Activated T-helper 1 cell treated with anti-CD3 and anti-CD28 coated beads, Interleukin-2, amount 50 U/mL, for 16 hours (primary cell): ENCODE results near the gene SLC44A4.
A peak's percentile ranks its signal among the peaks of the same experiment; 100 is the strongest.
"Not testable (repeated sequence)": the region's sequence is repeated elsewhere in the genome, so short reads cannot be mapped to it uniquely, and the experiment has no call there.

Experiments used
- DNase-seq, 2 donors: peaks; one replicate each; pipeline ENCODE4 v3.0.0-alpha.2; 2020; ENCODE audit warnings: low read depth in 1 of 2, low spot score in 1 of 2

The SLC44A4 gene

GRCh38 chr6:31878726-31879125, at the start of gene SLC44A4:
Gene SLC44A4, minus strand, starts transcription at chr6:31878997. Its CDS starts 17 bp downstream, at chr6:31878980.
- no peak for DNase-seq

- DNase-seq: no peak
Measured at GRCh38 chr6:31928672-31928939, 49.8 kb upstream of the SLC44A4 start.

GRCh38 chr6:31927863-31928671, 49.3 kb upstream of the SLC44A4 start:
- DNase-seq: no peak

GRCh38 chr6:31927242-31927862, 48.6 kb upstream of the SLC44A4 start, which contains the start of gene C2:
Gene C2, plus strand, starts transcription at chr6:31927717. Its CDS starts 36 bp downstream, at chr6:31927753.
- no peak for DNase-seq

- DNase-seq: no peak
Measured at GRCh38 chr6:31922942-31923341, 44.1 kb upstream of the SLC44A4 start.

- no peak for DNase-seq
Measured at GRCh38 chr6:31920811-31921210, 42.0 kb upstream of the SLC44A4 start.

GRCh38 chr6:31919624-31920303, 41.0 kb upstream of the SLC44A4 start:
- no peak for DNase-seq

GRCh38 chr6:31918069-31918720, 39.4 kb upstream of the SLC44A4 start:
- no peak for DNase-seq

GRCh38 chr6:31915756-31916155, 37.0 kb upstream of the SLC44A4 start:
- no peak for DNase-seq

GRCh38 chr6:31915351-31915750, 36.6 kb upstream of the SLC44A4 start:
- DNase-seq: no peak

GRCh38 chr6:31911826-31912585, 33.2 kb upstream of the SLC44A4 start:
- no peak for DNase-seq

GRCh38 chr6:31909298-31909697, 30.5 kb upstream of the SLC44A4 start:
- not testable (repeated sequence) for DNase-seq

- DNase-seq: no peak
Measured at GRCh38 chr6:31908791-31909190, 30.0 kb upstream of the SLC44A4 start.

- not testable (repeated sequence) for DNase-seq
Measured at GRCh38 chr6:31908255-31908654, 29.5 kb upstream of the SLC44A4 start.

- no peak for DNase-seq
Measured at GRCh38 chr6:31907158-31907813, 28.5 kb upstream of the SLC44A4 start.

GRCh38 chr6:31906727-31907126, 27.9 kb upstream of the SLC44A4 start:
- not testable (repeated sequence) for DNase-seq

- no peak for DNase-seq
Measured at GRCh38 chr6:31906122-31906521, 27.3 kb upstream of the SLC44A4 start.

GRCh38 chr6:31905041-31905440, 26.2 kb upstream of the SLC44A4 start:
- DNase-seq: no peak

- DNase-seq: no peak
Measured at GRCh38 chr6:31903957-31904356, 25.2 kb upstream of the SLC44A4 start.

GRCh38 chr6:31901953-31902643, 23.3 kb upstream of the SLC44A4 start, which contains the start of gene ZBTB12:
Gene ZBTB12, minus strand, starts transcription at chr6:31902086. Its CDS starts 781 bp downstream, at chr6:31901305.
- peak; percentile 61 to 75 for DNase-seq
